Measurements from ENCODE around the gene IFIT3. TPM values are rescaled to one million over a fixed set of nuclear protein-coding genes. Genes with fewer than 3 reads are reported as not detected.

IFIT3 gene
- total and polyA plus RNA-seq, 10 donors = 7.7 to 44.5 (median 24.6) TPM

DNA sequence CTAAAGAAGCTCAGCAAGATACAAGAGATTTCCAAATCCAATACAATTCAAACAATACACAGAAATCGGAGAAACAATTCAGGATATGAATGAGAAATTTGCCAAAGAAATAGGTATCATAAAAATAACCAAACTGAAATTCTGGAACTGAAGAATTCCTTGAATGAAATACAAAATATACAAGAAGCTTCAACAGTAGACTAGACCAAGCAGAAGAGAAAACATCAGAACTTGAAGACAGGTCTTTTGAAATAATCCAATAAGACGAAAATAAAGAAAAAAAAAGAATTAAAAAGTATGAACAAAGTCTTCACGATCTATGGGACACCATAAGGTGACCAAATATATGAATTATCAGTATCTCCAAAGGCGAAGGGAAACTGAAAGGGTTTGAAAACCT, 28.8 kb upstream of the IFIT3 start:
- DNase-seq = no peak
- TF ChIP-seq POLR2A (IDR thresholded peaks at IDR 0.05) (no peak), POLR2AphosphoS5 (IDR thresholded peaks at IDR 0.05) (no peak), CTCF (IDR thresholded peaks at IDR 0.05 in 8 of 11, conservative IDR thresholded peaks at IDR 0.05 in 3 of 11) (no peak)
- no peaks in the 10 kb centered on the region for H3K27me3 ChIP-seq (replicated peaks in 1 of 7)
- H3K4me3 ChIP-seq = no peak overlapping the region
- H3K9me3 ChIP-seq = peaks cover 0 to 14% (median 7%) of the 10 kb centered on the region in 8 donors
- no peaks in the 10 kb centered on the region for H3K36me3 ChIP-seq
- no peak overlapping the region for H3K27ac ChIP-seq
- intact Hi-C loops (cut with DNase I; ENCODE audit: low total_unique reads) = no loop called here
- H3K4me1 ChIP-seq = peaks cover 20 to 69% (median 50%) of the 10 kb centered on the region in 6 donors
- 73 to 96% (median 85%) methylated on average over 4 of the region's 4 CpGs for WGBS, 5 donors

DNA sequence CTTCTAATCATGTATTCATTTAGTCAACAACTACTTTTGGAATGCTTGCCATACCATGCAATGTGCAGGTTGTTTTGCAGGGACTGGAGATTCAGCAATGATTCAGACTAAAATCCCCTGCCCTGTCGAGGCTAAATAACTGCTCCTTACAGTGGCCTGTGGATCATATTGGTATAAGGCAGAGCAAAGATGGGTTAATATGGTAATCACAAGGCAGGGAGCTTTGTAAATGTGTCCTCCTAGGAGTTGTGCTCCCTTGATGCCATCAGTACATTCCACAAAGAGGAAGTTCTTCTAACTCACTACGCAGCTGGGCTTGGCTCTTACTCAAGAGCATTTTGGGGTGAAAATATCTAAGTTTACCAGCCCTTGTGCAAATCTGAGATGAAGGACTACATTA, 26.6 kb upstream of the IFIT3 start:
- Histone ChIP-seq H3K27ac (peak overlapping the region; percentile 85 to 96 (median 94)), H3K9me3 (peaks cover 0 to 14% (median 7%) of the 10 kb centered on the region in 8 donors), H3K4me3 (peak overlapping the region in 7 of 8 donors; percentile 45 to 83 (median 51)), H3K27me3 (replicated peaks in 1 of 7) (no peaks in the 10 kb centered on the region), H3K36me3 (peaks cover 0 to 9% (median 6%) of the 10 kb centered on the region in 6 donors), H3K4me1 (peaks cover 16 to 66% (median 43%) of the 10 kb centered on the region in 6 donors)
- no peak for DNase-seq
- TF ChIP-seq CTCF (IDR thresholded peaks at IDR 0.05 in 8 of 11, conservative IDR thresholded peaks at IDR 0.05 in 3 of 11) (no peak), POLR2A (IDR thresholded peaks at IDR 0.05) (no peak), POLR2AphosphoS5 (IDR thresholded peaks at IDR 0.05) (no peak)
- WGBS, 5 donors = 3 to 8% (median 7%) methylated on average over 2 of the region's 2 CpGs
- intact Hi-C loops (cut with DNase I; ENCODE audit: low total_unique reads) = no loop called here

- WGBS, 5 donors = 0 to 2% (median 1%) methylated on average over 10 of the region's 10 CpGs
- H3K36me3 ChIP-seq = peaks cover 0 to 16% (median 12%) of the 10 kb centered on the region in 6 donors
- peak in 1 of 11 experiments; percentile 3 for TF ChIP-seq CTCF (IDR thresholded peaks at IDR 0.05 in 8 of 11, conservative IDR thresholded peaks at IDR 0.05 in 3 of 11)
- peak in 1 of 3 donors; percentile 97 for TF ChIP-seq POLR2AphosphoS5 (IDR thresholded peaks at IDR 0.05)
- peak in 2 of 3 donors; percentile 48 to 92 for TF ChIP-seq POLR2A (IDR thresholded peaks at IDR 0.05)
Measured at GRCh38 chr10:89301721-89302445, 25.9 kb upstream of the IFIT3 start, which contains the start of gene IFIT2. TSS of gene IFIT2 (plus strand) at chr10:89302046. CDS start at chr10:89302124, 78 bp downstream.

GRCh38 chr10:89302625-89303024, 25.2 kb upstream of the IFIT3 start:
- peak overlapping the region; percentile 85 to 96 (median 94) for H3K27ac ChIP-seq
- WGBS, 5 donors = 0 to 8% (median 5%) methylated on average over 3 of the region's 3 CpGs

More at GRCh38 chr10:89301721-89302445, 25.9 kb upstream of the IFIT3 start, which contains the start of gene IFIT2:
- H3K27me3 ChIP-seq (replicated peaks in 1 of 7) = no peaks in the 10 kb centered on the region
- peak within 1 kb of the TSS; percentile 37 to 83 (median 50) for H3K4me3 ChIP-seq
- peaks cover 11 to 60% (median 37%) of the 10 kb centered on the region in 6 donors for H3K4me1 ChIP-seq
- peaks cover 0 to 14% (median 7%) of the 10 kb centered on the region in 8 donors for H3K9me3 ChIP-seq
- H3K27ac ChIP-seq = peak within 1 kb of the TSS; percentile 85 to 96 (median 94)
- intact Hi-C loops (cut with DNase I; ENCODE audit: low total_unique reads) = no loop called here
- DNase-seq = peak; percentile 80

More at GRCh38 chr10:89302625-89303024, 25.2 kb upstream of the IFIT3 start:
- TF ChIP-seq POLR2A (IDR thresholded peaks at IDR 0.05) (no peak), POLR2AphosphoS5 (IDR thresholded peaks at IDR 0.05) (no peak), CTCF (IDR thresholded peaks at IDR 0.05 in 8 of 11, conservative IDR thresholded peaks at IDR 0.05 in 3 of 11) (no peak)
- Histone ChIP-seq H3K4me1 (peaks cover 10 to 52% (median 32%) of the 10 kb centered on the region in 6 donors), H3K4me3 (peak overlapping the region; percentile 37 to 83 (median 50)), H3K9me3 (peaks cover 0 to 14% (median 7%) of the 10 kb centered on the region in 8 donors), H3K36me3 (peaks cover 0 to 23% (median 18%) of the 10 kb centered on the region in 6 donors), H3K27me3 (replicated peaks in 1 of 7) (no peaks in the 10 kb centered on the region)
- DNase-seq = no peak
- intact Hi-C loops (cut with DNase I; ENCODE audit: low total_unique reads) = no loop called here
